Jurkat, Clone E6-1 (cell line): ENCODE data around the gene ABCC10.
"Not testable (repeated sequence)": the region's sequence is repeated elsewhere in the genome, so short reads cannot be mapped to it uniquely, and the experiment has no call there.

Experiments used
- DNase-seq: peaks from one replicate; pipeline ENCODE4 v3.0.0-alpha.2; 2011; ENCODE audit warnings: low read depth, low spot score
- H3K4me3 ChIP-seq: 2 replicates; pipeline ENCODE4 v1.5.1; 2011; ENCODE audit warnings: mild to moderate bottlenecking, low read length, control low read depth, moderate library complexity

ABCC10 gene

DNA sequence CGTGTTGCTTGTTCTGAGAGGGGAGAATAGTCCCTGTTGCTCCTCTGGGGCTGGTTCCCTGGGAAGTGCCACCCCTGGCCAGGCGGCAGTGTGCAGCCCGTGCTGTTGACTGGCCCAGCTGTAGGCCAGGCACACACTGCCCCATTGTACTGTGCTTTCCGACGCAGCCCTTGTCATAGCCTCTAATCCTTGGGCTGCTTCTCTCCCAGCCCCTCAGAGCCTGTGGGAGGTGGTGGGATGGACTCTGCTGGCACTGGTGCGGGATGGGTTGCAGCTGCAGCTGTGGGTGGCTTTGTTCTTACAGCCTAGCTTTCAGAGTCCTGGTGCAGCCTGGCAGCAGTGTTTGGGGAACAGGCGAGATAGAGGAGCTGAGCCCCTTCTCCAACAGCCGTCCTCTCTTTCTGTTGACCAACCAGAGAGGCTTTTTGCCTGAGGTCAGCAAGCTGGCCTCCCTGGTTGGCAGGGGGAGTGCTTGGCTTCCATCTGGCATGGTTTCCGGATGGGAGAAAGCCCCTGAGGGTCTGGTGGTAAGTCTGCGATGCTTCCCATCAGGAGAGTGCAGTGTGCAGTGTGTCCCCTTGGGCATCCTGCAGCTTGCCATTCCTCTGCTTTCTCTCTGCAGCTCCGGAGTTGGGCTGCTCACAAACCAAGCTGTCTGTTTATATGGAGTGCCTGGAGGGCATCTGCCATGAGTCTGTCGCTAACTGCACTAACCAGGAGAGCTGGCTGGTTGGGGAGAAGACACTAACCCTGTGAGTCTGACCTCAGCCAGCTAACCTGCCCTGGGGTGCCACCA, 62.1 kb downstream of the ABCC10 start:
- no peak overlapping the region for H3K4me3 ChIP-seq
- no peak for DNase-seq

DNA sequence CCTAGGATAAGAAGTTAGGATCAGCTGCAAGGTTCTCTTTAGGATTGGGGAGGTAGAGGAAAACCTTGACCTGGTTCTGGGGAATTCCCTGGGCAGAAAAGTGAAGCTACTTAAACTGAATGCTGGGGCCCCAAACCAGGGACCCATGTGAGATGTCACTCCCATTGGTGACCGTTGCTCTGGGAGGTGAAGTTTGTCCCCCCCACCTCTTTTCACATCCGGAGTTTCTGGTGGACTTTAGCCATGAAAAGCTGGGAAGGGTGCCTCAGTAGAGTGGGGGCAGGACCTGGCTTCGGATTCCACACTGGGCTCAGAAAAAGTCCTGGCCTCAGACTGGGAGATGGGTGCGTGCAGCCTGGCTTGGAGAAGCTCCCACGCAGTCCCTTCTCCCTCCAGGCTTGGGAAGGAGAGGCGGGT, 63.2 kb downstream of the ABCC10 start:
- DNase-seq: no peak
- no peak overlapping the region for H3K4me3 ChIP-seq

DNA sequence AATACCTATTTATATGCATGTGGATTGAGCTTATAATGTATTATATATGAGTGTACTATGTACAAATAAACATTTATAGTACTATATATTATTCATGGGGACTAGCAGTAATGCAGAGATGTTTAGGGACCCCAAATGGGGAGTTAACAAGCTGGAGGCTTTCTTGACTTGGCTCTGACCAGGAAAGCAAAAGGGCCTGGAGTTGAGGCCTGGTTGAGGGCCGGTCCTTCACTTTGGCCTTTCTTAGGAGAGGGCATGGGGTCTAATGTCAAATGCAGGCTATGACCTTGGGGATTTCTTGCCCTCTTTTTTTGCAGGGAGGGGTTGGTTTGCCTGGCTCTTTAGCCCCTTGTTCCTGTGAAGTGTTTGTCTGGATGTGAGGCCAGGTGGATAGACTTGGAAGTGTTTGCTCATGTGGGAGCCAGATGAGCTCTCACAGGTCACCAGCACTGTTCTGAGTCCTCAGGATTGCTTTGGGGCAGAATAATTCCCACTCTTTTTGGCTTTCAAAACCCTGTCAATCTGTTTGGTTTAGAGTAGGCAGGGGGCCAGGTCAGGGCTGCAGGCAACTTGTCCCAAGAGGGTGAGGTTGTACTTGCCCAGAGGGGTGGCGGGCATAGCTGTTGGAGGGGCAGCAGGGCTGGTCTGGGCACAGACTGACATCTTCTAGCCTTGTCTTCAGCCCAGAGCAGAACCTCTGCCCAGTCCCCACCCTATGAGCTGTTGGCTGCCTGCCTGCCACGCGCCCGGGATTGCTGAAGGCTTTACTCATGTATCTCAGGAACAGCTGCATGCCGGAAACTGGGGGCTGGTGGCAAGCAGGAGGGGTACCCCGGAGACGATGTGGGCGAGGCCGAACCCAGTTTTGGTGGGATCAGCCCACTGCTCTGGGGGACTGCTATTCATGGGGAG, 64.7 kb downstream of the ABCC10 start:
- no peak overlapping the region for H3K4me3 ChIP-seq
- no peak for DNase-seq

DNA sequence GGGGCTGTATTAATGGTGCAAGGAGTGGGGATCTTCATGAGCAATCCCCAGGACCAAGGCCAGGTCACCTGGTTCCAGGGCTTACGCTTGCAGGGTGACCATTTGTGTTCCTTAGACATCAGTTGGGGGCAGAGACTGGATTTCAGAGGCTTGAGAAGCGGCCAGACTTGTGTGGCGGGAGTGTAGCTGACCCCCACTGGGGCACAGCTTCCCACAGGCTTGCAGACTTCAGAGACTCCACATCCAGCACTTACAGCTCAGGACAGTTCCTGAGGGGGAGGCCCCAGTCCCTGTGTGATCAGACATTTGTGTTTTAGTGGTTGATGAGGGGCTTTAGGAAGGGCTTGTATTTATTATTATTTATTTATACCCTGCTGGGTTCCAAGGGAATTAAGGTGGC, 65.3 kb downstream of the ABCC10 start:
- H3K4me3 ChIP-seq: no peak overlapping the region
- DNase-seq: no peak

DNA sequence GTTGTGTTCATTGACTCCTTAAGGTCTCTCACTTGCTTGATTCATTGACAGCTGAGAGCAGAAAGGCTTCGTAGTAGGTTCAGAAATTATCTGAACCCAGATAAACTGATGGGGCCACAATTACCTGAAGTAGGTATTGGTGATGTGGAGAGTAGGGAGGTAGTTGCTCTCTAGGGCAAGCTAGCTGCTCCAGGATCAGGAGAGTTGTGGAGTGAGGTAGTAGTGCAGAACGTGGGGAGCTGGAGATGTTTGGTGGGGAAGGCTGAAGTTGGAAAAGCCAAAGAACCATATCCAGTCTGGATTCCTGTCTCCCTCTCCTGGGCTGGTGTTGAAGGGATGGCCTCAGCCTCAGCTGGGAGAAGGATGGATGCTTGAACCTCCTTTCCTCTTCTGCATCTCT, 65.9 kb downstream of the ABCC10 start:
- no peak overlapping the region for H3K4me3 ChIP-seq
- no peak for DNase-seq

DNA sequence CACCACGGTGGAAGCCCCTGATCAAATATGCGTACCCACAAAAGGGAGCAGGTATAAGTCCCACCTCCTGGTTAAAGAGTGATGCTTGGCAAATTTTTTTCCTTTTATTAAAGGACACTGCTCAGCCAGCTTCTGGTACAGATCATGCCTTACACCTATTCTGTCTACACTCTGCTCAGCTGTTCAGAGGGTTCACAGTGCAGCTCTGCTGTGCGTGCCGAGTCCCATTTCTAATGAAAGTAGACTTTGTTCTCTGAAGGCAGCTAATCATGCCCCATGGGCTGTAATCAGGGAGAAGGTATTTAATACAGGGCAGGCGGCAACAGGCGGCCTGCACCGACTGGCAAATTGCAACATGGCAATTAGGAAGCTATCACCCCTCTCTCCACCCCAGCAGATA, 66.5 kb downstream of the ABCC10 start:
- no peak overlapping the region for H3K4me3 ChIP-seq
- DNase-seq: no peak

DNA sequence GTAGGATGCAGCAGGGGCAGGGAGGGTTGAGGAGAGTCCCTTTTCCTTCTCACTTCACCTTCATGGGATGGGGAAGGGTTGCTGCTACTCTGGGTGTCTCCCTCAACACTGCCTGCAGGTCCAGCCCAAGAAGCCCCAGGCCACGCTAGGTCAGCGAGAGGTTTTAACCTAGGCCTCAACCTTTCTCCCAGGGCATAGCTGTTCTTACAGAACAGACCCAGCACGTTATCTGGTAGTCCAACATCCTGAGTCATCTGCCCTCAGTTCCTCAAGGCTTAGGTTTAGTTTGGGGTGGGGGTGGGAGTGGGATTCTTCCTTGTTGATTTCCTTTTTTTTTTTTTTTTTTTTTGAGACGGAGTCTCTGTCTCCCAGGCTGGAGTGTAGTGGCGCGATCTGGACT, 67.0 kb downstream of the ABCC10 start:
- DNase-seq: no peak
- no peak overlapping the region for H3K4me3 ChIP-seq

DNA sequence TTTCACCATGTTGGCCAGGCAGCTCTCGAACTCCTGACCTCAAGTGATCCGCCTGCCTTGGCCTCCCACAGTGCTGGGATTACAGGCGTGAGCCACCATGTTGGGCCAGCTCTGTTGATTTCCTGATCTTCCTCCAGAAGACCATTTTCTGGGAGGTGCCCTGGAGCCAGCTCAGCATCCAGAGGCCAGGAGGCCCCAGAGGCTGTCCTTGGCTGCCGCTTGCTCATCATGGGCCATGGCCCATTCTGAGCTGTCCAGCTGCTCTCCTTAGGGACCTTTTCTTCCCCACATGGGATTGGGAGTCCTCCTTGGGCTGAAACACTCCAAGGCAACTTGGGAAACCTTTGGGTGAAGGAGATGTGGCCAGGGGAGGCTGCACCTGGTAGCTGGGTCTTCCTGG, 67.4 kb downstream of the ABCC10 start:
- no peak overlapping the region for H3K4me3 ChIP-seq
- DNase-seq: no peak

DNA sequence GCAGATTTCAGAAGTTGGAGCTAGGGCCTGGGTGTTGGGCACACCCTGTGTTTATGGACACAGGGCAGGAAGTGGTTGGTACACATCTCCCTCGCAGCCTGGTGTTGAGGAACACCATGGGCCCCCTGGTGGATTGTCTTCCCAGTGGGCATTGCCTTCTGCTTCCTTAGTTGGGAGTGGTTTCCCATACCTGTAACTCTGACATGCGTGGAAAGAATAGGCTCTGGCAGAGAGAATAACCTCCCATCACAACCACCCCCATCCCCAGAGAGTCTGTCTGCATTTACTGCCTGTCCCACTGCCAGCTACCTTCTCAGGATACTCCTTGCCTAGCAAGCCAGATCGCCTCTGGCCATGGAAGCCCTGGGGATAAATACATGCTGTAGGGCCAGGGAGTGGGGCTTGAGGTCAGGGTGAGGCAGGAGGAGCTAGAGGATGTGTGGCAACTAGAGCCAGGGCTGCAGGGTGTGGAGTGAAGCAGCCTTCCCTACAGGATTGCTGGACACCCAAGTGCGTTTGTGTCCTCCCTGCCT, 68.1 kb downstream of the ABCC10 start:
- no peak overlapping the region for H3K4me3 ChIP-seq
- DNase-seq: peak; percentile 37

DNA sequence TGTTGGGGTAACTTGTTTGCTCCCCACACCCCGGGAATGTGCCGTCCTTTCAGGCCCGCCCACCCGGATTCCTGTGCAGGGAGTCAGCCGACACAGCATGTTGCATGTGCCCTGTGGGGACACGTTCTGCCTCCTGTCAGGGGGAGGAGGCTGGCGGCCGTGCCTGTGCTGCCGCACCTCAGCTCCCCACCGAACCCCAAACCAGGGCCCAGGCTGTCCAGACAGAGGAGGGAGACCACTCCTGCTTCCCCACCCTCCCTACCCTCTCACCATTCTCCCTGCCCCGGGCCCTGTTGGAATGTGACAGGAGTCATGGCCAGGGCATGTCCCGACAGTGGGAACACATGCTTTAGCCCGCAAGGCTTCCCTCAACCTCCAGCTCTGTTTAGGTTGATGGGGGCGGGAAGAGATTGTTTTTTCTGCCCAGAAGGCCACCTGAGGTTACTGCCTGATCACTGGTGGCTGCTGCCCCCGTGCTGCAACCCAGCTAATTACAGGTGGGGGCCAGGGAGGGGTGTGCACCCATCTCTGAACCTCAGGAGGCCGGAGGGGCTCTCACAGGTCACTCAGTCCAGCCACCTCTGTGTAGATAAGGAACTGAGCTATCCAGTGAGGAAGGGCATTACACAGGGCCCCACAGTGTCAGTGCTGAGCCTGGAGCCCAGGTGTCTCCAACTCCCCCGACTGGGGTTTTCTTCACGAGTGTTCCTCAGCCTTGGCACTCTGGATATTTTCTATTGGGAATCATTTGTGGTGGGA, 69.2 kb downstream of the ABCC10 start:
- DNase-seq: no peak
- no peak overlapping the region for H3K4me3 ChIP-seq

DNA sequence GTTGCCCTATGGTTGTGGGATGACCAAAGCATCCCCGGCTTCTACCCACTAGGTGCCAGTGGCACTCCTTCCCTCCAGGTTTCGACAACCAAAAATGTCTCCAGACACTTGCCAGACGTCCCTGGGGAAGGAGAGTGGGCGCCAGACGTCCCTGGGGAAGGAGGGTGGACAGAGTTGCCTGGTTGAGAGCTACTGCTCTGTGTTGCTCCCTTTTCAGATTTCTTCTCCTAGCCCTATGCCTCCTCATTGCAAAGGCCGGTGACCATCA, 69.7 kb downstream of the ABCC10 start:
- H3K4me3 ChIP-seq: no peak overlapping the region
- no peak for DNase-seq

DNA sequence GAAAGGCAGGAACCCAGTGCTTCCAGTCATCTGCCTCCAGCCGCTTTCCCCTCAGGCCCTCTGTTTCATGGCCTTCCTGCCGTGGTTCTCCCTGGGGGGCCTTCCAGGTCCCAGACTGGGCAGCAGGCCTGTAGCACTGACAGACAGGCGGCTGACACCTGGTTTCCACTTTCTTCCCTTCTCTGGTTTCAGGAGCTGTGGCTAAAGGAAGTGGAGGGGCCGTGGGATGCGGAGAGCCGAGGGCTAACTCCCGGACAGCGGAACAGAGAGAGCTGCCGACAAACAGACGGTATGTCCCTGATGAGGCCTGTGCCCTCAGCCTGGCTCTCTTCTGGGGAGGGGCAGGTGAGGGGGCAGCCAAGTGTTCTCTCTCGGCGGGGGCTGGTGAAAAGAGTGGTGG, 70.3 kb downstream of the ABCC10 start:
- no peak overlapping the region for H3K4me3 ChIP-seq
- DNase-seq: no peak

DNA sequence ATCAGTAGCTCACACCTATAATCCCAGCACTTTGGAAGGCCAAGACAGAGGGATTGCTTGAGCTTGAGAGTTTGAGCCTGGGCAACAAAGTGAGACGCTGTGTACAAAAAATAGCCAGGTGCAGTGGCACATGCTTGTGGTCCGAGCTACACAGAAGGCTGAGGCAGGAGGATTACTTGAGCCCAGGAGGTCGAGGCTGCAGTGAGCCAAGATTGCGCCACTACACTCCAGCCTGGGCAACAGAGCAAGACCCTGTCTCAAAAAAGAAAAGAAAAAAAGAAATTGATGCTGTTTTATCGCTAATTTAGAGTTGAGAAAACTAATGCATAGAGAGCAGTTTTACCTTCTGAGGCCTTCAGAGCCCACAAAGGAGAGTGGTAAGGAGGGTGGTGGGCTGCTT, 71.0 kb downstream of the ABCC10 start:
- not testable (repeated sequence) for DNase-seq

DNA sequence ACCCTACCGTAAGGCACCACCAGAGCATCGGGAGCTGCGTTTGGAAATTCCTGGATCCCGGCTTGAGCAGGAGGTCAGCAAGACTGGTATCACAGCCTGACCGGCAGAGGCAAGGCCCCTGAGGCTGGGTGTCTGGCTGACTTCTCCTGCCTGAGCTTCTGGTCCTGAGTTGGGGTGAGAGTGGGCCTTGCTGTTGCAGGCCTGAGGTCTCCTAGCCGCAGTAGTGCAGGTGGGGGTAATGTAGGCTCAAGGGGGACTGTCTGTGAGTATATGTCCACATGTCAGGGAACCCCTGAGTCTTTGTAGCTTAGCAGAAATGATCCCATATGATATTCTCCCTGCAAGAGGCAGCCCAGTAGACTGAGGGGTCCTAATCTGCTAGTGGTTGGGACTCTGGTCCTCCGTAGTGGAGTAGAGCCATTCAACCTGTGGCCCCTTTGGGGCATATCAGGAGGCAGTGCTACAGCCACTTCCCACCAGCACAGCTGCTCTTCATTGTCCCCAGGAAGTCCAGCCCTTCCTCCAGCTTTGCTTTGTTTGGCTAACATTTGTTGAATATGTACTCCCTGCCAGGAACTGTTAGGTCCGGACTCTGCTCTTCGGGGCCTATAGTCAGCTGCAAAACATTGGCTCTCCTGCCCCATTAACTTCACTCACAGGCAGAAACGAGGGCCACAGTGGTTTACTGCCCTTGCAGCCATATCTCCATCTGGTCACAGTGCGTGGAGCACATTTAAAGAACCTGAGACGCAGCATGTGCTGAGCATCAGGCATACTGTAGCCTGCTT, 71.9 kb downstream of the ABCC10 start:
- H3K4me3 ChIP-seq: no peak overlapping the region
- no peak for DNase-seq

More for the DNA sequence above, 71.0 kb downstream of the ABCC10 start:
- H3K4me3 ChIP-seq: not testable (repeated sequence)
